ENCODE data around the gene PRSS1. TPM values are rescaled to one million over a fixed set of nuclear protein-coding genes. Genes with fewer than 3 reads are reported as not detected.

Gene PRSS1
- total and polyA plus RNA-seq, 2 donors (not counting 3 experiments of a cell fraction or from before 2014, with no cell fraction given): not detected

GRCh38 chr7:142799437-142799835 lies 50.2 kb downstream of the PRSS1 start:
- dilution Hi-C loops (cut with MboI; ENCODE audit: extremely low pct_ligation_motif_present, low sequenced_read_pairs): no loop called here
- FAIRE-seq: no peak
- intact Hi-C loops (cut with micrococcal nuclease): loop anchor here (5.0 kb wide), 1 partner anchor 87 kb away; no protein-coding TSS in a partner anchor

More at GRCh38 chr7:142799437-142799835, 50.2 kb downstream of the PRSS1 start:
- peaks cover 69% of the 10 kb centered on the region for H3K79me2 ChIP-seq (ENCODE audit: control insufficient read depth, insufficient read depth, low read length)
- no peak for TF ChIP-seq CTCF (IDR thresholded peaks at IDR 0.05; ENCODE audit: extremely low read depth in 1 of 2, insufficient read depth in 1 of 2, low read depth in 1 of 2, low read length in 2 of 2)
- TF ChIP-seq MAX (IDR thresholded peaks at IDR 0.05; ENCODE audit: insufficient read depth, insufficient read length): no peak
- H3K27me3 ChIP-seq (ENCODE audit: control insufficient read depth in 2 of 2, insufficient read depth in 2 of 2, low read length in 2 of 2): no peaks in the 10 kb centered on the region
- no peak for DNase-seq (ENCODE audit: low read depth, low spot score)
- ChIA-PET CTCF (interaction anchor here (1.2 to 20.4 kb wide), 4 partner anchors 10 to 416 kb away, joined by 3 to 425 read pairs (median 17); no protein-coding TSS in a partner anchor), POLR2A (no interaction called here)
- no peaks in the 10 kb centered on the region for H3K9me1 ChIP-seq (replicated peaks; ENCODE audit: control insufficient read depth, extremely low read depth, insufficient read depth, low read length)
- H3K4me1 ChIP-seq (ENCODE audit: control insufficient read depth, extremely low read depth, insufficient read depth, low read length): peaks cover 28% of the 10 kb centered on the region
- no peaks in the 10 kb centered on the region for H3K9me3 ChIP-seq (replicated peaks; ENCODE audit: control insufficient read depth, insufficient read depth, low read length)
- peaks cover 0 to 9% of the 10 kb centered on the region in 2 experiments for H3K36me3 ChIP-seq (ENCODE audit: control insufficient read depth in 2 of 2, extremely low read depth in 1 of 2, insufficient read depth in 2 of 2, low read length in 2 of 2)
- BruUV-seq (replicated peaks): no TSS peak
- H3K9ac ChIP-seq (replicated peaks; ENCODE audit: extremely low read depth, insufficient read depth, low read length): no peak overlapping the region
- no peak overlapping the region for H2AFZ ChIP-seq (ENCODE audit: low read depth, low read length)
- no peak overlapping the region for H3K4me3 ChIP-seq (replicated peaks in 1 of 3; ENCODE audit: insufficient read depth in 1 of 3, low read depth in 1 of 3, low read length in 3 of 3)
- H3K4me2 ChIP-seq (ENCODE audit: insufficient read depth, low read length): peak overlapping the region; percentile 68
- H4K20me1 ChIP-seq (replicated peaks; ENCODE audit: control insufficient read depth, extremely low read depth, insufficient read depth, low read length): no peaks in the 10 kb centered on the region
- peak overlapping the region; percentile 22 for H3K27ac ChIP-seq (ENCODE audit: insufficient read depth, low read depth, low read length)

Data from endothelial cell of umbilical vein (primary cell).